GM12878 (cell line): ENCODE data around the gene BBX. TPM values are rescaled to one million over a fixed set of nuclear protein-coding genes. Genes with fewer than 3 reads are reported as not detected.
A peak's percentile ranks its signal among the peaks of the same experiment; 100 is the strongest.

Source experiments
- ATAC-seq: fragments of 200-7000 bp; cut with Tn5 transposase; 3 replicates; pipeline ENCODE4 v1.9.1; 2020; ENCODE audit warnings: mild to moderate bottlenecking, moderate library complexity
- BruUV-seq: library from RNA; stranded (reverse); fragments of 400-500 nt; replicated peaks from 2 replicates; lab custom pipeline; 2021; lab: Mats Ljungman, UMichigan
- CTCF ChIA-PET: fragments of 300-600 bp; sonication (Branson Sonifier 250); formaldehyde crosslinking; extraction: SDS; loops from one replicate; lab custom pipeline; 2021; ENCODE audit warnings: inconsistent platforms; lab: Yijun Ruan, JAX
- POLR2A ChIA-PET: fragments of 350-600 bp; formaldehyde crosslinking; extraction: SDS; loops from one replicate; lab custom pipeline; 2021; ENCODE audit warnings: inconsistent platforms; lab: Charles Lee
- RAD21 ChIA-PET: fragments of 300-600 bp; sonication (Branson Sonifier 250); formaldehyde crosslinking; loops from one replicate; lab custom pipeline; 2023; ENCODE audit warnings: antibody characterized with exemption; ENCODE audit not compliant: unreplicated experiment; lab: Charles Lee
- SMC1A ChIA-PET: fragments of 300-600 bp; sonication (Branson Sonifier 250); formaldehyde crosslinking; loops from one replicate; lab custom pipeline; 2023; ENCODE audit not compliant: unreplicated experiment, uncharacterized antibody; lab: Charles Lee
- DNase-seq: peaks from one replicate; pipeline ENCODE4 v3.0.0-alpha.2; 2011; ENCODE audit warnings: low read depth, low spot score
- FAIRE-seq: peaks from 3 replicates; lab custom pipeline; 2011; peaks lifted over from hg19 to GRCh38; lab: Jason Lieb, UNC
- H2AFZ ChIP-seq: 2 replicates; pipeline ENCODE4 v1.6.0; 2011; ENCODE audit warnings: low read depth, low read length, control low read depth; ENCODE audit not compliant: control insufficient read depth
- H3K27ac ChIP-seq: 2 replicates; pipeline ENCODE4 v1.5.1; 2011; ENCODE audit warnings: control low read depth; ENCODE audit not compliant: control insufficient read depth, insufficient read depth
- H3K27me3 ChIP-seq, 2 experiments: replicated peaks in 1 of 2; 2 replicates each; pipeline versions ENCODE4 v1.6.0 to v1.6.1; 2011; ENCODE audit warnings: low read length in 1 of 2; ENCODE audit not compliant: control insufficient read depth in 2 of 2, insufficient read depth in 2 of 2
- H3K36me3 ChIP-seq, 2 experiments: 2 replicates each; pipeline ENCODE4 v1.5.1; 2011; ENCODE audit warnings: low read length in 1 of 2; ENCODE audit not compliant: control insufficient read depth in 2 of 2, insufficient read depth in 2 of 2
- H3K4me1 ChIP-seq: 2 replicates; pipeline ENCODE4 v1.6.1; 2011; ENCODE audit warnings: mild to moderate bottlenecking, low read length, moderate library complexity, mixed read lengths; ENCODE audit not compliant: control insufficient read depth, insufficient read depth
- H3K4me2 ChIP-seq: 2 replicates; pipeline ENCODE4 v1.6.0; 2011; ENCODE audit warnings: control low read depth; ENCODE audit not compliant: control insufficient read depth, insufficient read depth
- H3K4me3 ChIP-seq: fragments of 200-600 bp; sonication (generic); 2 replicates; pipeline ENCODE4 v1.5.1; 2016
- H3K79me2 ChIP-seq: 2 replicates; pipeline ENCODE4 v1.6.0; 2011; ENCODE audit warnings: low read length; ENCODE audit not compliant: control insufficient read depth, insufficient read depth
- H3K9ac ChIP-seq: 2 replicates; pipeline ENCODE4 v1.8.0; 2011; ENCODE audit warnings: low read length, control low read depth, mixed read lengths; ENCODE audit not compliant: control insufficient read depth, insufficient read depth
- H3K9me3 ChIP-seq: replicated peaks from 3 replicates; pipeline ENCODE4 v1.5.1; 2011; ENCODE audit warnings: mild to moderate bottlenecking, low read length; ENCODE audit not compliant: control insufficient read depth, insufficient read depth
- H4K20me1 ChIP-seq: 2 replicates; pipeline ENCODE4 v1.6.0; 2011; ENCODE audit not compliant: control insufficient read depth, insufficient read depth
- BRCA1 ChIP-seq: IDR thresholded peaks from 2 replicates; pipeline ENCODE4 v1.6.1; 2011; ENCODE audit warnings: low read depth, low read length, improper control_type of control experiment
- FOXK2 ChIP-seq: fragments of 450-650 bp; IDR thresholded peaks from 2 replicates; pipeline ENCODE4 v1.6.1; 2017; ENCODE audit warnings: mild to moderate bottlenecking, moderate library complexity
- HCFC1 ChIP-seq: fragments of 150-350 bp; IDR thresholded peaks from 2 replicates; pipeline ENCODE4 v1.6.1; 2014; ENCODE audit warnings: low read length
- IRF5 ChIP-seq: fragments of 450-650 bp; IDR thresholded peaks from 2 replicates; pipeline ENCODE4 v1.6.1; 2017; ENCODE audit warnings: borderline replicate concordance
- MAX ChIP-seq: IDR thresholded peaks from 2 replicates; pipeline ENCODE4 v1.6.1; 2012; ENCODE audit warnings: low read depth, low read length, improper control_type of control experiment
- MEF2B ChIP-seq: fragments of 450-650 bp; IDR thresholded peaks from 2 replicates; pipeline ENCODE4 v1.6.1; 2018; ENCODE audit warnings: mild to moderate bottlenecking, moderate library complexity; ENCODE audit not compliant: partially characterized antibody, poor library complexity, severe bottlenecking
- MYB ChIP-seq: fragments of 150-350 bp; IDR thresholded peaks from 2 replicates; pipeline ENCODE4 v1.6.1; 2014; ENCODE audit warnings: mild to moderate bottlenecking, low read depth, low read length, borderline replicate concordance
- NFXL1 ChIP-seq: fragments of 450-650 bp; IDR thresholded peaks from 2 replicates; pipeline ENCODE4 v1.6.1; 2017; ENCODE audit warnings: antibody characterized with exemption, mild to moderate bottlenecking, borderline replicate concordance
- NR2C1 ChIP-seq: fragments of 450-650 bp; IDR thresholded peaks from 2 replicates; pipeline ENCODE4 v1.6.1; 2017; ENCODE audit warnings: antibody characterized with exemption, mild to moderate bottlenecking, moderate library complexity
- POLR2AphosphoS2 ChIP-seq: IDR thresholded peaks from 2 replicates; pipeline ENCODE4 v1.6.1; 2011; ENCODE audit warnings: low read depth, mild to moderate bottlenecking, low read length, improper control_type of control experiment, moderate library complexity
- POU2F2 ChIP-seq: IDR thresholded peaks from 3 replicates; pipeline ENCODE4 v1.6.1; 2011; ENCODE audit warnings: low read depth, mild to moderate bottlenecking, low read length, borderline replicate concordance
- RAD21 ChIP-seq: IDR thresholded peaks from 2 replicates; pipeline ENCODE4 v1.6.1; 2011; ENCODE audit warnings: mild to moderate bottlenecking, low read depth, low read length, moderate library complexity; ENCODE audit not compliant: insufficient read depth
- RBBP5 ChIP-seq: fragments of 200-600 bp; sonication (generic); conservative IDR thresholded peaks from 2 replicates; pipeline ENCODE4 v1.6.1; 2016
- SMAD5 ChIP-seq: IDR thresholded peaks from 2 replicates; pipeline ENCODE4 v1.6.1; 2016; ENCODE audit warnings: antibody characterized with exemption, low read depth
- TCF7 ChIP-seq: IDR thresholded peaks from 2 replicates; pipeline ENCODE4 v1.6.1; 2014; ENCODE audit warnings: antibody characterized with exemption, borderline replicate concordance
- USF2 ChIP-seq: IDR thresholded peaks from 2 replicates; pipeline ENCODE4 v1.6.1; 2011; ENCODE audit warnings: low read depth, low read length, improper control_type of control experiment, borderline replicate concordance
- WRNIP1 ChIP-seq: IDR thresholded peaks from 2 replicates; pipeline ENCODE4 v1.6.1; 2011; ENCODE audit warnings: low read depth, low read length, improper control_type of control experiment, borderline replicate concordance
- YBX1 ChIP-seq: fragments of 450-650 bp; IDR thresholded peaks from 2 replicates; pipeline ENCODE4 v1.6.1; 2016; ENCODE audit warnings: antibody characterized with exemption
- ZNF274 ChIP-seq: IDR thresholded peaks from one replicate; pipeline ENCODE4 v1.8.0; 2011; ENCODE audit not compliant: insufficient read length, insufficient read depth
- WGBS: methylation state at CpG from one replicate; pipeline ENCODE4 v1.1.6; 2016; ENCODE audit warnings: low lambda C conversion rate; ENCODE audit not compliant: insufficient replicate concordance, insufficient coverage; ENCODE audit errors: missing lambda C conversion rate; 5-methylcytosine and 5-hydroxymethylcytosine counted together
- in situ Hi-C: fragments of 300-500 bp; cut with MboI; formaldehyde crosslinking; loops from 9 replicates; pipeline ENCODE4 v1.14.3; 2018; ENCODE audit warnings: mixed read lengths
- intact Hi-C: fragments of 100-400 bp; cut with micrococcal nuclease; formaldehyde crosslinking; loops from one replicate; pipeline ENCODE4 v1.14.2; 2022; ENCODE audit not compliant: unreplicated experiment
- polyA plus RNA-seq, 11 experiments: library from polyadenylated mRNA; depleted of rRNA in 4 of 11; unstranded in 6 of 11; stranded (reverse) in 5 of 11; fragments of >200 nt; fragmentation: Nextera tagmentation in 4 of 11; fragmentation: Illumina TruSeq in 1 of 11; extraction: Ambion mirVana in 4 of 11; extraction: Trizol in 1 of 11; gene quantifications; 1 replicate in 1 of 11; 2 replicates in 10 of 11; pipeline versions ENCODE4 v1.2.1 to v1.2.3, GENCODE V29; 2011 to 2016; ENCODE audit warnings: inconsistent platforms in 2 of 11, missing spikeins in 2 of 11, low read depth in 1 of 11
- total RNA-seq, 4 experiments: library from RNA; depleted of rRNA in 3 of 4; stranded (reverse); fragments of >200 nt in 3 of 4; fragmentation: Illumina TruSeq in 1 of 4; extraction: Trizol in 1 of 4; gene quantifications; 2 replicates each; pipeline versions ENCODE4 v1.2.1 to v1.2.3, GENCODE V29; 2013 to 2021

Gene BBX
- total and polyA plus RNA-seq, 10 of the 15 experiments (the other 5 are each of a cell fraction or from before 2014, with no cell fraction given), result 13.3 to 38.5 (median 32.0) TPM

- no peak overlapping the region for H2AFZ ChIP-seq
- no TSS peak for BruUV-seq
- H4K20me1 ChIP-seq, result no peaks in the 10 kb centered on the region
- no peak for TF ChIP-seq POU2F2
- no peak for TF ChIP-seq IRF5
- no peak for TF ChIP-seq YBX1
- no peak for TF ChIP-seq NR2C1
- no peak for TF ChIP-seq RBBP5
- TF ChIP-seq FOXK2, result no peak
- no peak for TF ChIP-seq ZNF274
- TF ChIP-seq HCFC1, result no peak
- TF ChIP-seq POLR2AphosphoS2, result no peak
- TF ChIP-seq BRCA1, result no peak
- TF ChIP-seq WRNIP1, result no peak
- no peak for TF ChIP-seq TCF7
- TF ChIP-seq NFXL1, result no peak
- no peak for TF ChIP-seq RAD21
- no peak for TF ChIP-seq MEF2B
- TF ChIP-seq MYB, result no peak
- no peak for TF ChIP-seq USF2
- TF ChIP-seq MAX, result no peak
- TF ChIP-seq SMAD5, result no peak
- TF ChIP-seq, all 136 proteins: peak for 0
- SMC1A ChIA-PET, result interaction anchor here (1.0 to 1.8 kb wide), 6 partner anchors 11 to 309 kb away, joined by 3 to 10 read pairs (median 3); no protein-coding TSS in a partner anchor
- Histone ChIP-seq H3K27ac (no peak overlapping the region), H3K27me3 (no peaks in the 10 kb centered on the region), H3K9me3 (no peaks in the 10 kb centered on the region; the same call in 2 of the 3 replicates), H3K4me1 (no peaks in the 10 kb centered on the region), H3K4me2 (no peak overlapping the region), H3K4me3 (no peak overlapping the region), H3K9ac (no peak overlapping the region), H3K36me3 (no peaks in the 10 kb centered on the region), H3K79me2 (no peaks in the 10 kb centered on the region)
- in situ Hi-C loops, result no loop called here
- ATAC-seq (peak; percentile 22; the same call in 1 of the 3 replicates), FAIRE-seq (no peak), DNase-seq (no peak)
- intact Hi-C loops, result no loop called here
- RAD21 ChIA-PET, result interaction anchor here (0.8 kb wide), 1 partner anchor 12 kb away, joined by 4 read pairs; no protein-coding TSS in a partner anchor
- WGBS, result 100% methylated on average over 1 of the region's 1 CpG
- POLR2A ChIA-PET, result interaction anchor here (1.1 to 1.2 kb wide), 2 partner anchors 9 to 13 kb away, joined by 4 to 5 read pairs; no protein-coding TSS in a partner anchor
- CTCF ChIA-PET, result interaction anchor here (0.8 to 1.7 kb wide), 14 partner anchors 15 to 366 kb away, joined by 3 to 8 read pairs (median 3); no protein-coding TSS in a partner anchor
Measured at GRCh38 chr3:107545680-107546120, 22.9 kb downstream of the BBX start.
